ENCODE measurements around the gene BRCA1.
"Not testable (repeated sequence)": the region's sequence is repeated elsewhere in the genome, so short reads cannot be mapped to it uniquely, and the experiment has no call there.

BRCA1 gene

GRCh38 chr17:43151880-43152456, 26.8 kb upstream of the BRCA1 start:
- Histone ChIP-seq H3K27ac (ENCODE audit: low read depth, low read length) (no peak overlapping the region), H3K9ac (ENCODE audit: low read length) (no peak overlapping the region), H3K36me3 (ENCODE audit: insufficient read depth, low read length) (no peaks in the 10 kb centered on the region), H3K4me3 (ENCODE audit: low read depth in 1 of 2, low read length in 2 of 2) (no peak overlapping the region), H3K4me1 (ENCODE audit: insufficient read depth, low read length) (no peaks in the 10 kb centered on the region), H3K27me3 (ENCODE audit: control insufficient read depth in 1 of 2, insufficient read depth in 2 of 2, low read length in 2 of 2) (no peaks in the 10 kb centered on the region), H3K9me3 (ENCODE audit: low read length) (no peaks in the 10 kb centered on the region)

- no peak overlapping the region for H3K4me3 ChIP-seq (ENCODE audit: low read depth in 1 of 2, low read length in 2 of 2)
- no peaks in the 10 kb centered on the region for H3K27me3 ChIP-seq (ENCODE audit: control insufficient read depth in 1 of 2, insufficient read depth in 2 of 2, low read length in 2 of 2)
- peaks cover 7% of the 10 kb centered on the region for H3K36me3 ChIP-seq (ENCODE audit: insufficient read depth, low read length)
- H3K9me3 ChIP-seq (ENCODE audit: low read length), result no peaks in the 10 kb centered on the region
- H3K27ac ChIP-seq (ENCODE audit: low read depth, low read length), result no peak overlapping the region
- no peak overlapping the region for H3K9ac ChIP-seq (ENCODE audit: low read length)
- no peaks in the 10 kb centered on the region for H3K4me1 ChIP-seq (ENCODE audit: insufficient read depth, low read length)
Observed at GRCh38 chr17:43146649-43147048, 21.5 kb upstream of the BRCA1 start.

- Histone ChIP-seq H3K4me1 (ENCODE audit: insufficient read depth, low read length) (no peaks in the 10 kb centered on the region), H3K4me3 (ENCODE audit: low read depth in 1 of 2, low read length in 2 of 2) (no peak overlapping the region), H3K36me3 (ENCODE audit: insufficient read depth, low read length) (peaks cover 7% of the 10 kb centered on the region)
Observed at GRCh38 chr17:43143201-43143600, 18.0 kb upstream of the BRCA1 start.

GRCh38 chr17:43142153-43142552, 17.0 kb upstream of the BRCA1 start:
- Histone ChIP-seq H3K27me3 (ENCODE audit: control insufficient read depth in 1 of 2, insufficient read depth in 2 of 2, low read length in 2 of 2) (no peaks in the 10 kb centered on the region), H3K4me3 (ENCODE audit: low read depth in 1 of 2, low read length in 2 of 2) (no peak overlapping the region), H3K36me3 (ENCODE audit: insufficient read depth, low read length) (peaks cover 7% of the 10 kb centered on the region), H3K9ac (ENCODE audit: low read length) (no peak overlapping the region), H3K27ac (ENCODE audit: low read depth, low read length) (no peak overlapping the region), H3K4me1 (ENCODE audit: insufficient read depth, low read length) (no peaks in the 10 kb centered on the region), H3K9me3 (ENCODE audit: low read length) (no peaks in the 10 kb centered on the region)

More at GRCh38 chr17:43143201-43143600, 18.0 kb upstream of the BRCA1 start:
- Histone ChIP-seq H3K27ac (ENCODE audit: low read depth, low read length) (no peak overlapping the region), H3K27me3 (ENCODE audit: control insufficient read depth in 1 of 2, insufficient read depth in 2 of 2, low read length in 2 of 2) (no peaks in the 10 kb centered on the region), H3K9ac (ENCODE audit: low read length) (no peak overlapping the region), H3K9me3 (ENCODE audit: low read length) (no peaks in the 10 kb centered on the region)

- Histone ChIP-seq H3K4me1 (ENCODE audit: insufficient read depth, low read length) (no peaks in the 10 kb centered on the region), H3K36me3 (ENCODE audit: insufficient read depth, low read length) (peaks cover 7% of the 10 kb centered on the region), H3K27me3 (ENCODE audit: control insufficient read depth in 1 of 2, insufficient read depth in 2 of 2, low read length in 2 of 2) (no peaks in the 10 kb centered on the region), H3K4me3 (ENCODE audit: low read depth in 1 of 2, low read length in 2 of 2) (no peak overlapping the region), H3K27ac (ENCODE audit: low read depth, low read length) (no peak overlapping the region), H3K9me3 (ENCODE audit: low read length) (no peaks in the 10 kb centered on the region), H3K9ac (ENCODE audit: low read length) (no peak overlapping the region)
Observed at GRCh38 chr17:43140396-43141332, 15.5 kb upstream of the BRCA1 start.

- not testable (repeated sequence) for H3K36me3 ChIP-seq (ENCODE audit: insufficient read depth, low read length); H3K4me1 ChIP-seq (ENCODE audit: insufficient read depth, low read length); H3K4me3 ChIP-seq (ENCODE audit: low read depth in 1 of 2, low read length in 2 of 2); H3K27me3 ChIP-seq (ENCODE audit: control insufficient read depth in 1 of 2, insufficient read depth in 2 of 2, low read length in 2 of 2); H3K9me3 ChIP-seq (ENCODE audit: low read length); H3K9ac ChIP-seq (ENCODE audit: low read length); H3K27ac ChIP-seq (ENCODE audit: low read depth, low read length)
Observed at GRCh38 chr17:43138531-43138930, 13.4 kb upstream of the BRCA1 start.

- not testable (repeated sequence) for H3K36me3 ChIP-seq (ENCODE audit: insufficient read depth, low read length); H3K4me3 ChIP-seq (ENCODE audit: low read depth in 1 of 2, low read length in 2 of 2); H3K27me3 ChIP-seq (ENCODE audit: control insufficient read depth in 1 of 2, insufficient read depth in 2 of 2, low read length in 2 of 2); H3K9me3 ChIP-seq (ENCODE audit: low read length); H3K27ac ChIP-seq (ENCODE audit: low read depth, low read length); H3K9ac ChIP-seq (ENCODE audit: low read length); H3K4me1 ChIP-seq (ENCODE audit: insufficient read depth, low read length)
Observed at GRCh38 chr17:43136574-43136973, 11.4 kb upstream of the BRCA1 start.

- no peak overlapping the region for H3K27ac ChIP-seq (ENCODE audit: low read depth, low read length)
- no peaks in the 10 kb centered on the region for H3K27me3 ChIP-seq (ENCODE audit: control insufficient read depth in 1 of 2, insufficient read depth in 2 of 2, low read length in 2 of 2)
- no peak overlapping the region for H3K9ac ChIP-seq (ENCODE audit: low read length)
- H3K36me3 ChIP-seq (ENCODE audit: insufficient read depth, low read length), result peaks cover 6% of the 10 kb centered on the region
- no peak overlapping the region for H3K4me3 ChIP-seq (ENCODE audit: low read depth in 1 of 2, low read length in 2 of 2)
- H3K4me1 ChIP-seq (ENCODE audit: insufficient read depth, low read length), result no peaks in the 10 kb centered on the region
- H3K9me3 ChIP-seq (ENCODE audit: low read length), result no peaks in the 10 kb centered on the region
Observed at GRCh38 chr17:43135454-43135819, 10.3 kb upstream of the BRCA1 start.

- Histone ChIP-seq H3K27me3 (ENCODE audit: control insufficient read depth in 1 of 2, insufficient read depth in 2 of 2, low read length in 2 of 2) (no peaks in the 10 kb centered on the region), H3K4me1 (ENCODE audit: insufficient read depth, low read length) (no peaks in the 10 kb centered on the region), H3K36me3 (ENCODE audit: insufficient read depth, low read length) (peaks cover 6% of the 10 kb centered on the region), H3K9ac (ENCODE audit: low read length) (no peak overlapping the region), H3K27ac (ENCODE audit: low read depth, low read length) (no peak overlapping the region), H3K9me3 (ENCODE audit: low read length) (no peaks in the 10 kb centered on the region), H3K4me3 (ENCODE audit: low read depth in 1 of 2, low read length in 2 of 2) (no peak overlapping the region)
Observed at GRCh38 chr17:43134774-43135453, 9.8 kb upstream of the BRCA1 start.

GRCh38 chr17:43133439-43133838, 8.3 kb upstream of the BRCA1 start:
- not testable (repeated sequence) for H3K27ac ChIP-seq (ENCODE audit: low read depth, low read length); H3K9me3 ChIP-seq (ENCODE audit: low read length); H3K27me3 ChIP-seq (ENCODE audit: control insufficient read depth in 1 of 2, insufficient read depth in 2 of 2, low read length in 2 of 2); H3K36me3 ChIP-seq (ENCODE audit: insufficient read depth, low read length); H3K9ac ChIP-seq (ENCODE audit: low read length); H3K4me1 ChIP-seq (ENCODE audit: insufficient read depth, low read length); H3K4me3 ChIP-seq (ENCODE audit: low read depth in 1 of 2, low read length in 2 of 2)

- Histone ChIP-seq H3K27ac (ENCODE audit: low read depth, low read length) (no peak overlapping the region), H3K9ac (ENCODE audit: low read length) (no peak overlapping the region), H3K36me3 (ENCODE audit: insufficient read depth, low read length) (peaks cover 6% of the 10 kb centered on the region), H3K4me1 (ENCODE audit: insufficient read depth, low read length) (no peaks in the 10 kb centered on the region), H3K9me3 (ENCODE audit: low read length) (no peaks in the 10 kb centered on the region), H3K4me3 (ENCODE audit: low read depth in 1 of 2, low read length in 2 of 2) (no peak overlapping the region), H3K27me3 (ENCODE audit: control insufficient read depth in 1 of 2, insufficient read depth in 2 of 2, low read length in 2 of 2) (no peaks in the 10 kb centered on the region)
Observed at GRCh38 chr17:43132117-43132516, 7.0 kb upstream of the BRCA1 start.
